IPS-NIHi7 (cell line): ENCODE data around the gene KIF23.
"Not testable (repeated sequence)": the region's sequence is repeated elsewhere in the genome, so short reads cannot be mapped to it uniquely, and the experiment has no call there.

ENCODE experiments used
- DNase-seq: peaks from one replicate; pipeline ENCODE4 v3.0.0; 2012; ENCODE audit warnings: mixed read lengths; ENCODE audit errors: extremely low spot score

Gene KIF23

DNA sequence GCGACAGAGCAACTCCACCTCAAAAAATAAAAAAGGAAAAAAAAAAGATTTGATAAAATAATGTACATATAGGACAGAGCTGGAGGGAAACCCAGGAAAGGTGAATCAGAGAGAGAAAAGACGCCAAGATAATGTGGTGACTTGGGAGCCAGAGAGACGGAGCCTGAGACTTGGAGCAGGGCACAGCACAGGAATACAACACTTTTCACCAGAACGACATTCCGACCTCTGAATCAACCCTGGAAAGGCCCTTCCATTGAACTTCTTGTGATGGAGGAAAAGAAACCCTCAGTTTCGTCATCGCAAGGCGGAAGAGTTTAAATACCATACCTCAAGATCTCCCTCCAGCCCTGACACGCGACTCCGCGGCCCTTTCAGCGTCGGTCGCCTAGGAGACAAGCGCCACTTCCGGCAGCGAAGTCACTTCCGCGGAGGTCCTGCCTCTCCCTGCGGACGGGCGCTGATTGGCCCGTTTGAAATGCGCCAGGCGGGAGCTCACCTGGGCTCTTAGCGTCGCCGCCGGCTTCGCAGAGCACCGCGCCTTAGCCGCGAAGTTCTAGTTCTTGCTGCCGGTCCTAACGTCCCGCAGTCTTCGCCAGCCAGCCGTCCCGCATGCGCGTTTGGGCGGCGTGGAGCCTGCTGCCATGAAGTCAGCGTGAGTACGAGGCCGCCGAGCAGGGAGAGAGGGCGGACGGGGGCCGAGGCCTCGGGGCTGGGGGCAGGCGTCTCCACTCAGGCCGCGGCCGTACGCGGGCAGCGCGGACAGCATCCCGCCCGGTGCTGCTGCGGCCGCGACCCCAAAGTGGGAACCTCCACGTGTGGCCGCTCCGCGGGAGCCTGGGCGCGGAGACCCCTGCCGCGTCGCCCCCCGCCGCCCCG lies at the start of gene KIF23:
Gene KIF23, plus strand, starts transcription at position 528 of the 879 bp plus-strand sequence. Its CDS starts 117 bp downstream, at position 645.
- peak; percentile 99 for DNase-seq

GRCh38 chr15:69367236-69367635 lies 46.9 kb upstream of the KIF23 start:
- DNase-seq, result no peak

- DNase-seq, result no peak
These were observed 44.5 kb upstream of the KIF23 start for GRCh38 chr15:69369631-69370030.

DNA sequence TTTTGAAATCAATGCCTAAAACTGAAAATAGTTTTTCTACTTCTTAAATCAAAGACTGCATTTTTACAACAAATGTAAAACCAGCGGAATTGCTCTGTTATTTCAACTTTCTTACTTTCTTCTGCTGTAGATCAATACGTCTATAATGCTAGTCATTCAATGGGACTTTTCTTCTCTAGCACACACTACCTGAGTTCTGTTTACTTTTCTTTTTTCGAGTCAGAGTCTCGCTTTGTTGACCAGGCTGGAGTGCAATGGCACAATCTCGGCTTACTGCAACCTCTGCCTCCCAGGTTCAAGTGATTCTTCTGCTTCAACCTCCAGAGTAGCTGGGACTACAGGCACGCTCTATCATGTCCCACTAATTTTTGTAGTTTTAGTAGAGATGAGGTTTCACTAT lies 40.7 kb upstream of the KIF23 start:
- DNase-seq, result no peak

DNA sequence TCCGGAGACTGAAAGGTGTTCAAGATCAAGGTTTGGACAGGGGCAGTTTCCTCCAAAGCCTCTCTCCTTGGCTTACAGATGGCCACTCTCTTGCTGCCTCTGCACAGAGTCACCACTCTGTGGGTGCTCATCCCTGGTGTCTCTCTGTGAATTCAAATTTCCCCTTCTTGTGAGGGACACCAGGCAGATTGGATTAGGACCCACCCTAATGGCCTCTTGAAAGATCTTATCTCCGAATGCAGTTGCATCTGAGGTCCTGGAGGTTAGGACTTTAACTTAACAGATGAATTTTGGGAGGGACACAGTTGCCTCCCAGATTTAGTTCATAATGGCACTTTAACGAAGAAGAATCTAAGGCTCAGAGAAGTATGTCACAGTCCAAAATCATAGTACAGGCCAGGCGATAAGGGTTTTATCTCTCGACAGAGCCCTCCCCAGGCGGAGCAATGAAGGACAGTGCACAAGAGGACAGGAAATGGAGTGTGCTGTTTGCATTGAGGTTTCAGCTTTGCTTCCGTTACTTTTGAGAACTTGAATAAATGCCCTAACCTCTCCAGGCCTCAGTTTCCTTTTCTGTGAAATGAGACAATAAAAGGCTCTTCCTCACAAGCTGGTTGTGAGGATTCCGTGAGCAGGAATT lies 38.9 kb upstream of the KIF23 start:
- no peak for DNase-seq

DNA sequence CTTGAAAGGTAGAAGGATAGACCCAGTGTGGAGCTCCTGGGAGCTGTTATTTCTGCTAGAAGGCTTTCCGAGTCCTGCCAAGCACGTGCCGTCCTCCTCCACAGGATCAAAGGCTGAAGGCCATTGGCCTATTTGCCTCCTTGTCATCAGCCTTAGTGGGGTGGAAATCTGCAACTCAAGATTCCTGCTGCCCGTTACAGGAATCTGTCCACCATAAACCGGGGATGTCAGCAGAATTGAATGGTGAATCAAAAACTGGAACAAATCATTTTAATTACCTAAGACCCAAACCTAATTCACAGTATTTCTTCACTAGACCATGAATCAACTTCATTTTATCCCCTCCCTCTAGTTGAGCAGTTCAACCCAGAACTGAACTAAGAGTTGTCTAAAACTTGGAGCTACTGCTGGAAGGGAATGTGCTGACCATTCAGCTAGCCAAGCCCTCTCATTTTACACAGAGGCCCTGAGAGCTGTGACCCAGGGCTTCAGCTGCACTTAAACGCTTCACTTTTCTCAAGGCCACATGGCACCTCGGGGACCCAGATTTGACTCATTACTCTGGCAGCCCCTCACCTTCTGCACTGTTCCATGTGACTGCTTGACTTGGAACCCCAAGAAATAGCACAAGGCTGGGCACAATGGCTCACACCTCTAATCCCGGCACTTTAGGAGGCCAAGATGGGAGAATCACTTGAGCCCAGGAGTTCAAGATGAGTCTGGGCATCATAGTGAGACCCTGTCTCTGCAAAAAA lies 36.8 kb upstream of the KIF23 start:
- no peak for DNase-seq

DNA sequence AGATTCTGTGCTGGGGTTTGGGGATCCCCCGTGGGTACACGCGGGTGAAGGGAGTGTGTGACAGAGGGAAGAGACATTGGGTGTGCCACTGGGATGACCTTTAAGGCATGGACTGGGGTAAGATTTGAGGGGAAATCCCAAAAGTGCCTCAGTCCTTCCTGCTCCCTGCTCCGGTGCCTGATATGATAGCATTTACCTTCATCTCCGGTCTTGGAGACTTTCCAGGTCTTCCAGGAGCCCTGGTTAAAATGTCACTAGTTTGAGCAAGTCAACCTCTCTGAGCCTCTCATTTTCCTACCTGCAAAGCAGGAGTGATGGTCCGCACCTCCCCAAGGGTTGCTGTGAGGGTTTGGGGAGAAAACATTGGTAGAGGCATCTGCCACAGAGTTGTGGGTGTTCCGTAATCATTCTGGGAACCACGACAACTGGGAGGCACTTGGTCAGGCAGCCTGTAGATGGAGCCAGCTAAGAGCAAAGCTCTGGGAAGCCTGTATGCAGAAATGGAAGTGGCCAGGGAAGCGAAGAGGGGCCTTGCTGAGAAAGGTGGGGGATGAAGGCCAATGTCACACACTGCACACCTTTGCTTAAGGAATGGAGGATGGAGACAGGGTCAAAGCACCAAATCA lies 33.9 kb upstream of the KIF23 start:
- peak; percentile 71 for DNase-seq

DNA sequence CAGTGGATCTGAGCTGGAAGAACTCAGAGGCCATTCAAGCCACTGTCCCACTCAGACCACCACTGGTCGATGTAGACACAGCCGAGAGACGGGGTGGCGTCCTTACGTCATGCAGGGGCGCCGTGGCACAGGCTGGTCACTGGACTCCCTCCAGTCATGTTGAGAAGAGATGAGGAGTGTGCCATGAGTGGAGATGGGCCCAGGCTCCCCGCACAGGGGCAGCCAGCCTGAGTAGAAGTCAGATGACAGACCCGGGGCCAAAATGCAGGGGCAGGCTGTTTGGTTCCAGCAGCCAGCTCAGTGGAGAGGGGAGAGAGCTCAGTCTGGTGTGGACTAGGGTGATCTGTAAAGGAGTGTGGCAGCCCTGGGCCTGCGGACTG lies 33.4 kb upstream of the KIF23 start:
- DNase-seq, result no peak

GRCh38 chr15:69382176-69382575 lies 32.0 kb upstream of the KIF23 start:
- not testable (repeated sequence) for DNase-seq

DNA sequence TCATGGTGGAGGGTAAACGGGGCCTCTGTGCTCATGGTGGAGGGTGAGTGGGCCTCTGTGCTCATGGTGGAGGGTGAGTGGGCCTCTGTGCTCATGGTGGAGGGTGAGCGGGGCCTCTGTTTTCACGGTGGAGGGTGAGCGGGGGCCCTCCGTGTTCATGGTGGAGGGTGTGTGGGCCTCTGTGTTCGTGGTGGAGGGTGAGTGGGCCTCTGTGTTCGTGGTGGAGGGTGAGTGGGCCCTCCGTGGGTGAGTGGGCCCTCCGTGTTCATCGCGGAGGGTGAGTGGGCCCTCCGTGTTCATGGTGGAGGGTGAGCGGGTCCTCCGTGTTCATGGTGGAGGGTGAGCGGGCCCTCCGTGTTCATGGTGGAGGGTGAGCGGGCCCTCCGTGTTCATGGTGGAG lies 30.1 kb upstream of the KIF23 start:
- DNase-seq, result not testable (repeated sequence)

- DNase-seq, result no peak
These were observed 29.2 kb upstream of the KIF23 start for GRCh38 chr15:69384626-69385598.

GRCh38 chr15:69385831-69386230 lies 28.3 kb upstream of the KIF23 start:
- DNase-seq, result no peak

GRCh38 chr15:69386284-69386683 lies 27.9 kb upstream of the KIF23 start:
- no peak for DNase-seq

- DNase-seq, result no peak
These were observed 25.9 kb upstream of the KIF23 start for GRCh38 chr15:69388260-69388705.

GRCh38 chr15:69389426-69389825 lies 24.7 kb upstream of the KIF23 start:
- no peak for DNase-seq

- DNase-seq, result no peak
These were observed 23.6 kb upstream of the KIF23 start for GRCh38 chr15:69390575-69390974.

DNA sequence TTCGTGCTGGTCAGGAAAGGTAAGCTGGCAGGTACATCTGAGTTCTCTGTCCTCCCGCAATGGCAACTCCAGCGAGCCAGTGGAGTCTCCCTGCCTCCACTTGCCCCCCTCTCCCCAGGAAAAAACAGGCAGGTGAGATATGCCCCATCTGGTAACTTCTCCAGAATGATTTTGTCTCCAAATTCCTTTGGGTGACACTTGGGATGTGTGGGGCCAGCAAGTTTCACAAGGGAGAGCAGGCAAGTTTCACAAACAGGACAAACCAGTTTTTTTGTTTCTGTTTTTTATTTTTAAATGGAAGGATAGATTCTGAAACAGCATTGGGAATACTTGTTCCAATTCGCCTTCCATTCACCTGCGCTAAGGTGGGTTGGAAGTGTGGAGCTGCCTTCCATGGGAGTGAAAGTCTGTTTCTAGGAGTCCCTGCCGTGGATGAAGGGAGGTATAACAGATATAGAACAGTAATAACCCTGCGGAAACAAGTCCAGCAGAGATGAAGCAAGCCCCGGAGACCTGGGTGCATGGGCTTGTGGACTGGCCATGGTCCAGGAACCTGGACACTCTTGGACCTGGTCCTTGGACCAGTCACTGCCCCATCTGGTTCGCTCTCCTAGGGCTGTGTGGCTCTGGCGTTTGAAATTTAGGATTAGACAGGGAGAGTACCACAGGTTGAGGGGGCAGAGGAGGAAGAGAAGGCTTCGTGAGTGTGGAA lies 22.9 kb upstream of the KIF23 start:
- no peak for DNase-seq

- no peak for DNase-seq
These were observed 21.8 kb upstream of the KIF23 start for GRCh38 chr15:69392352-69392751.

DNA sequence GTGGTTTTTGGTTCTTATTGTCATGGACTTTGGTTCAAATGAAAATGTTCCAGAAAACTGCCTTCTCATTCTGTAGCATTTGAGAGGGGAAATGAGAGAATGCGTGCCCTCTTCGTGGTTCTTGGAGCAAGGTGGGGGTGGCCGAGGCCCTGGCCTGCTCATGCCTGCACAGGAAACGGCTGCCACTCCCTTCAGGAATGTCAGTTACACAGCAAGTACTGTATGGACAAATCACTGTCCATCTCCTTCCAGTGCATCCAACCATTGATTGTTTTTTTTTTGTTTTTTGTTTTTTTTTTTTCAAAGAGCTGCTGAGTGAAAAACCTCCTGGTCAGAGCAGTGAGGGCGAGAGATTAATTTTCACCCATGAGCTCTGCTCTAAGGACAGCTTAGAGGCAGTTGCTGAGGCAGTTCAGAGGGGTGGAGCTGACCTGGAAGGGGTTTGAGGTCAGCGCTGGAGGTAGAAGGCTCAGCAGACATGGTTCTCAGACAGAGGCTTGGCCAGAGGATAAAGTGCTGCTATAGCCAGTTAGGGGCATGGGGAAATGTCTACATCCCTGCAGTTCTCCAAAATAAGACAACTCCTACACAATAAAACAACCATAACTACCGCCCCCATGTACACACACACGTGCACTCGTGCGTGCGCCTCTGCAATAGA lies 20.2 kb upstream of the KIF23 start:
- no peak for DNase-seq
